GM10248 (cell line): ENCODE data around the gene XYLT1.

Source experiments
- CTCF ChIA-PET: fragments of 300-600 bp; sonication (Branson Sonifier 250); formaldehyde crosslinking; extraction: SDS; loops from one replicate; lab custom pipeline; 2021; ENCODE audit warnings: antibody characterized with exemption; lab: Yijun Ruan, JAX
- POLR2A ChIA-PET: fragments of 350-650 bp; sonication (Branson Sonifier 250); formaldehyde crosslinking; extraction: SDS; loops from one replicate; lab custom pipeline; 2020; ENCODE audit warnings: antibody characterized with exemption; lab: Yijun Ruan, JAX
- DNase-seq: peaks from one replicate; pipeline ENCODE4 v3.0.0; 2012; ENCODE audit errors: extremely low spot score
- TF ChIP-seq, protein P1 (sequence below): IDR thresholded peaks from 2 replicates; pipeline ENCODE4 v1.5.1; 2012; ENCODE audit warnings: mild to moderate bottlenecking, low read depth; ENCODE audit errors: extremely low read depth, missing control alignments, control extremely low read depth

XYLT1 gene

DNA sequence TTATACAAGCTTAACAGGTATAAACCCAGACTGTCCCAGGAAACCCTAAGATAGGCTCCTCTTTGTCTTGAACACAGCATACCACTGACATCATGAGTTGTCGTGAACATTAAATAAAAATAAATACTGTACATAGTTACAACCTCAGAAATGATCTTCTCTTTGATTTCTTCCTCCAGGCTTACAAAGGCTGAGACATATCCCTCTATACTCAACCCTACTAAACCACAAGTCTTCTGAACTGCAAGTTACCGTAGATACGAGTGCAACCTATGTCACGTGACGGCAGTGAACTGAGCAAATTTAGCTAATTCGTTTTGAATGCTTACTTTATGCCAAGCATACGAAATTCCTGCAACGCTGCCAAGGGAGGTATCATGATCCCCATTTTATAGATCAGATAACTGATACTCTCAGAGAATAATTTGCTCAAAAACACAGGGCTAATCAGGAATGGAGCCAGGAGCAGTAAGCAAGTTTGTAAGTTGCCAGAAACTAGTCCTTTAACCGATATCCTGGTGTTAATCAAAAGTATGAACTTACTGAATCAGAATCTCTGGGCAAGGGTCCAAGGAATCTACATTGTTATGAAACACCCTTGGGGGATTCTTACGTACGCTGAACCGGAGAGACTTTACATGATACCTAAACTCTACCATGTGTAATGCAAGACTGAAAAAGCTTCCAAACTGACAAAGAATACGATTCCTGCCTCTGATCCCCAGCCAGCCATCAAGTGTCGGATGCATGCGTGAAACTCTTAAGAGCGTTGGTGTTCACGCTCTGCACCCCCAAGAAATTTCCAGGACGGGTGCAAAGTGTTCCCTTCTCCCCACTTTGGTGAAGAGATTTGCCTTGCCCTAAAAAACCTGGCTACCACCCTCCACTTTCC is 106.2 kb downstream of the XYLT1 start:
- CTCF ChIA-PET, result interaction anchor here (0.7 to 3.3 kb wide), 6 partner anchors 11 to 106 kb away, joined by 3 to 19 read pairs (median 6); no protein-coding TSS in a partner anchor

DNA sequence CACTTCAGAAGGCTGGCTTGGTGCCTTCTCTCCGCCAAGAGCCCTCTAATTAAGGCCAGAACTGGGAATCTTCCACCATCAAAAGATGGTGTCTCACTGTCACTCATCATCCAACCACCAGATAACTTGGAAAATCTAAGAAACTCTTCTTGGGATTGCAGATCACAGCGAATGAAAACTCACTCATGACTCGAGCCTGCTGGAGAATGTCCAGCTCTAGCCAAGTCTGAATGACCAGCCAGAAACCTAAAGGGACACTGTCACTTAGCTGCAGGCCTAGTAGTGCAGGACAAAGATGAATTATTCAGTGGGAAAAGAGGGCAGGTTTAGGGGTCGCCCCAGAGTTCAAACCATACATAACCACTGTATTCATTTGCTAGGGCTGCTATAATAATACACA is 107.8 kb downstream of the XYLT1 start:
- DNase-seq, result no peak
- ChIA-PET POLR2A (no interaction called here), CTCF (interaction anchor here (0.6 to 1.9 kb wide), 2 partner anchors 16 to 43 kb away, joined by 3 to 6 read pairs; no protein-coding TSS in a partner anchor)
- TF ChIP-seq, protein P1, sequence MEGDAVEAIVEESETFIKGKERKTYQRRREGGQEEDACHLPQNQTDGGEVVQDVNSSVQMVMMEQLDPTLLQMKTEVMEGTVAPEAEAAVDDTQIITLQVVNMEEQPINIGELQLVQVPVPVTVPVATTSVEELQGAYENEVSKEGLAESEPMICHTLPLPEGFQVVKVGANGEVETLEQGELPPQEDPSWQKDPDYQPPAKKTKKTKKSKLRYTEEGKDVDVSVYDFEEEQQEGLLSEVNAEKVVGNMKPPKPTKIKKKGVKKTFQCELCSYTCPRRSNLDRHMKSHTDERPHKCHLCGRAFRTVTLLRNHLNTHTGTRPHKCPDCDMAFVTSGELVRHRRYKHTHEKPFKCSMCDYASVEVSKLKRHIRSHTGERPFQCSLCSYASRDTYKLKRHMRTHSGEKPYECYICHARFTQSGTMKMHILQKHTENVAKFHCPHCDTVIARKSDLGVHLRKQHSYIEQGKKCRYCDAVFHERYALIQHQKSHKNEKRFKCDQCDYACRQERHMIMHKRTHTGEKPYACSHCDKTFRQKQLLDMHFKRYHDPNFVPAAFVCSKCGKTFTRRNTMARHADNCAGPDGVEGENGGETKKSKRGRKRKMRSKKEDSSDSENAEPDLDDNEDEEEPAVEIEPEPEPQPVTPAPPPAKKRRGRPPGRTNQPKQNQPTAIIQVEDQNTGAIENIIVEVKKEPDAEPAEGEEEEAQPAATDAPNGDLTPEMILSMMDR, result no peak

More for the DNA sequence above, 106.2 kb downstream of the XYLT1 start:
- no peak for DNase-seq
- POLR2A ChIA-PET, result interaction anchor here (0.6 kb wide), 1 partner anchor 16 kb away, joined by 3 read pairs; no protein-coding TSS in a partner anchor
- TF ChIP-seq, protein P1, result no peak

DNA sequence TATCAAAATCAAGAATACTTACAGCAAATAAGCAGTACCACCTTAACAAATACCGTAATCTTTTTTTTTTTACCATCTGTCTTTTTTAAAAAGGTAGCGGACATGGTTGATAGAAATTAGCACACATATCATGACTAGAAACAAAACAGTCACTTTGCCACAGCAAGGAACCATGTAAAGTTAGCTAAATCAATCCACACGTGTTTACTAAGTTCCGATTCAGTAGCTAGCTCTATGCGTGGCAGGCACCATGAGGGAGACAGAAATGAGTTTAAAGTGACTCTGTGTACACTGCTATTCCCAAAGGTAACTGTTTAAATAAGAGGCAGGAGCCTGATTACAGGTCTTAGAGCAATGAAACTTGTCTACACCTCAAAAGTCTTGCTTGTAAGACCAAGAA is 108.6 kb downstream of the XYLT1 start:
- ChIA-PET POLR2A (no interaction called here), CTCF (interaction anchor here (1.5 kb wide), 1 partner anchor 19 kb away, joined by 4 read pairs; no protein-coding TSS in a partner anchor)
- DNase-seq, result no peak
- TF ChIP-seq, protein P1, result no peak

DNA sequence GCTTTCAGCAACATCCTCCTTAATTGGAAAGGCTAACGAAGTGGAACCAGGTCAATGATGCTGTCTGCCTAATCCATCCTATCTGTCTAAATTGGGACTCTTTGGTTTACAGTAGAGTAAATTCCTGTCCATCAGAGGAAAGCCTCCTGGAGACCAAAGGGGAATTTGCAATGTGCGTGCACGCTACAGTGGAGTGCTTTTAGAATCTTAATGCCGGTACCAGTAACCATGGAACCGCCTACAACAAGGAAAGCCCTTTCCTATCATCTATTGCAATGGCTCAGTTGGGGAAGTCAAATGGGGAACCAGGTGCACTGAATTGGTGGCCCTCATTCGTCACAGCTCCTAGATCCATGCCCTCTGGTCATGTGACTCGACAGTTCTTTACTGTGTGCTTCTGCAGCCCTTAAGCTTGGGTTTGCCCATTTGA is 110.1 kb downstream of the XYLT1 start:
- TF ChIP-seq, protein P1, result no peak
- DNase-seq, result no peak
- ChIA-PET CTCF (interaction anchor here (0.9 to 3.8 kb wide), 5 partner anchors 9 to 107 kb away, joined by 3 to 19 read pairs (median 9); no protein-coding TSS in a partner anchor), POLR2A (no interaction called here)

DNA sequence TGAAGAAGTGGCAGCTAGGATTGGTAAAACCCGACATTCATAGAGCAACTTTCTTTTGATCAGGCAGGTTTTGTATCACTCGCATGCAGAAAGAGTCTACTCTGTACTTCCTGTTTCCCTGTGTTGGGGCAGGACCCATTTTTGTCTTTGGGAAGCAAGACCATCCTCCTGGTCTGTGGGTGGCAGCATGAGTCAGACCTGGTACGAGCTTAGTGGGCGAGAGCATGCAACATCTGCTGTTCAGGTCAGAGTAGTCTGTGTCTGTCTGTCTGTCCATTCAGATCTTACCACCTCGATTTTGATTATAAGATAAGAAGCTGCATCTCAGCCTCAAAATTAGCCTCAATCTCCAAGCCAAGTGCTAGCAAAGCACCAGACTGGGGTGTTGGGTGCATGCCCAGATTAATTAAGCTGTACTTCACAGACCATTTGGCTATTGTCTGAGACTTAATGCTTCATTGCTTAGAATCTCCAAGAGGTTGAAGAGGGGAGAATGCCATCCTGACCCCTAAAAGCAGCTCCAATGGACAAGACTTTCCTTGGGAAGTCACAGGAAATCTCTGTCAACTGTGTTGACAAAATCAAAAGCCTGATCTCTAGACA is 110.9 kb downstream of the XYLT1 start:
- ChIA-PET CTCF (interaction anchor here (0.8 to 3.8 kb wide), 10 partner anchors 9 to 113 kb away, joined by 3 to 19 read pairs (median 6); no protein-coding TSS in a partner anchor), POLR2A (interaction anchor here (0.6 kb wide), 1 partner anchor 15 kb away, joined by 3 read pairs; no protein-coding TSS in a partner anchor)
- TF ChIP-seq, protein P1, result no peak
- DNase-seq, result no peak

DNA sequence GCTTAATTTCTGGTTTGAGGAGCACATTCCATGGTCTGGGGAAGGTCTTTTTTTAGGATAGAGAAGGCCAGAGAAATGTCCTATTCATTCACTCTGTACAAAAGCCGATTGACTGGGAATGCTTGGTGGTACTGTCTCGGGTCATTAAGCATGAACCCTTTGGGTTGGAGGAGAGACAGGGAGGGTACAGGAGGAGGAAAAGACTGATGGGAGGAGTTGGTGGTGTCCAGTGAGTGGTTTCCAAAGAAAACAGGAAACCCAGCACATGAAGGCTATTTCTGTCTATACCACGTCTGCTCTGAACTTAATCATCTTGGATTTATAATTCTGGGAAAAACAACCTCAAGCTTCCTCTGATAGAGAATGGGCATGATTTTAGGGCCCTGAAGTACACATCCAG is 111.9 kb downstream of the XYLT1 start:
- CTCF ChIA-PET, result interaction anchor here (0.8 to 3.8 kb wide), 8 partner anchors 9 to 98 kb away, joined by 3 to 19 read pairs (median 6); no protein-coding TSS in a partner anchor

More for the DNA sequence above, 111.9 kb downstream of the XYLT1 start:
- POLR2A ChIA-PET, result no interaction called here
- TF ChIP-seq, protein P1, result no peak
- DNase-seq, result no peak
